NOMO-1 treated with dmso at 0.1 percent for 144 hours (cell line): Measurements from ENCODE around the gene IPO5.

ENCODE experiments used
- DNase-seq: peaks from one replicate; lab custom pipeline; 2025; ENCODE audit not compliant: unreplicated experiment; lab: John Stamatoyannopoulos, UW

The IPO5 gene

DNA sequence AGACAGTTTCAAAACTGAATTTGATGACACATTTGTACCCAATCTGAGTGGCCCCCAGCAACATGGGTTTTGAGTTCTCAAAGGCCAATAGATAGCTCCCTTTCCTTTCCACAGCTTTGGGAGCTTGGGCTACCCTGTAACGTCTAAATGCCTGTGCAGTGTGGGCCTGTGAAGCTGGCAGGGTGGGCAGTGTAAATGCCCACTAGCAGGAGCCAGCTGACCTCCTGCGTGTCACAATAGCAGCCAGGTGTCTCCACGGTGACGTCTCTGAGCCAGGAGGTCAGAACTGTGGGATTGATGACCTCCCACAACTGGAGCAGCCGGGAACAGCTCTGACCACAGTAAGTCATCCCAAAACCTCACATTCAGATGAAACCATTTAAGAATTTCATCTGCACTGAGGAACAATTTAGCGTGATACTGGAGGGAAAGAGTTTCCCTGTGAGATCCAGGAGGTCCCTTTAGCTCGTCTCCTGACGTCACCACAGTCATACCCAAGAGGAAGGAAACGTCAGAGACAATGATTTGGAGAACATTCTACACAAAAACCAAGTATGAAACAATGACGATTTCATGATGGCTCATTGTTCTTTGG lies at the start of gene IPO5:
TSS of gene IPO5 (plus strand) at position 300 of the 595 bp plus-strand sequence. CDS start 23,022 bp downstream, outside the sequence.
- no peak for DNase-seq

DNA sequence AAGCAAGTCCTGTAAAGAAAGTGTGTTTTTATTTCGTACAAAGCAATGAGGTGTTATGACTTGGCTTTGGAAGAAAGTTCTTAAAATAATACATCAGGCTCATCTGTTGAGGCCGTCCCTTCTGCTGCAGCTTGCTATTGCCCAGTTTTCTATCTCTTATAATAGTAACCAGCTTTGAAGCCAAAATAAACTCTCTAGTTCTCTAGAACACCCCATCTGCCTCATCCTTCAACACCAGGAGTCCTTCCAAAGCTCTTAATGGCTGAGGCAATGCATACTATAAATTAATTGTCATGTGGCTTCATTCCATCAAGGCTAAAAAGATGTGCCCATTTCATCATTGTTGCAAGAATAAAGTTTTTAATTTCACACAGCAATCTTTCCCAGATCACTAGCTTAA lies 49.4 kb upstream of the IPO5 start:
- DNase-seq = no peak

DNA sequence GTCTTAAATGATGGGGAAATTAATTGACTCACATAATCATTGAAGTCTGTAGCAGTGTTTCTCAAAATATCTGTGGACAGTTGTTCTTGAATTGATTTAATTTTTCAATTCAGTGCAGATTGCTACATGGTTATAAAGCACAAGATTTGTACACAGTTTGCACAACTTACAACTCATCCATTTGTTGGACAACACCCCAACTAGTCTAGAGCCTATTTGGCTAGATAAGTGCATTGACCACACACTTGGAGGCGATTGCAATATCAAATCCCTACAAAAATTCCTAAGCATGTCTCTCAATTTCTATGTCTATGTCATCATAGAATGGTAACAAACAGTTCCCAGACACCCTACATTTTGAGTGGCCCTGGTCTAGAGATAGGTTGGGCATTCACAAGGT lies 48.0 kb upstream of the IPO5 start:
- no peak for DNase-seq

DNA sequence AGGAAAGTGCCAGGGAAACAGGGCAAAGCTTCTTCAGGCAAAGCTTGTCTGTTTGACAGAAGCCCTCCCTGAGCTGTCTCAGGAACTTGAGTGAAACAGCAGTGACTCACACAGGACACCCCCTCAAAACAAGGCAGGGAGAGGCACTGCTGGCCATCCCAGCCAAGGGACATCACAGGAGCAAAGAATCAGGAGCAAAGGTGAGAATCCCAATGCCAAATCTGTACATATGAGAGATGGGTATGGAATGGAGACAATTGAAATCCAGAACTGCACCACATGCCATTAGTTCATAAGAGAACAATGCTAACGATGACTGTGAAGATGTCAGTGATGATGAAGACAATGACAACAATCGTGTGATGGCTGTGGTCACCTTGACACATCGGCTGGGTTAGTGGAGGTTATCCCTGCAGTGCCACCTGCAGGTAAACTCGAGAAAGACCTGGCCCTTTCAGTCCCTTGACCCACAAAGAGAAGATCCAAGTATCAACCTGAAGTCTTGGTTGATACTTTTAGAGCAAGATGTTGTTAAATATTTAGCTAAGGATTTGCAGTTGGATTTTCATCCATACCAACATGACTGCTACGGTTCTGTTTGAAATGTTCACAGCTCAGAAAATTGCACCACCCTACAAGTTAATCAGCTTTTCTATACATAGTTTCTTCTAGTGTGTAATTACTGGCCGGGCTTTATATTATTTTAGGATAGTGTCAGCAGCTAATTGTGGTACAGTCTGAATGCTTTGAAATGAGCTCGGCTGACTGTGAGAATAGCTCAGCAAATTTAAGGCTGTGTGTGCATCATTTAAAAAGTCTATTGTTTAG lies 42.0 kb upstream of the IPO5 start:
- DNase-seq = no peak

DNA sequence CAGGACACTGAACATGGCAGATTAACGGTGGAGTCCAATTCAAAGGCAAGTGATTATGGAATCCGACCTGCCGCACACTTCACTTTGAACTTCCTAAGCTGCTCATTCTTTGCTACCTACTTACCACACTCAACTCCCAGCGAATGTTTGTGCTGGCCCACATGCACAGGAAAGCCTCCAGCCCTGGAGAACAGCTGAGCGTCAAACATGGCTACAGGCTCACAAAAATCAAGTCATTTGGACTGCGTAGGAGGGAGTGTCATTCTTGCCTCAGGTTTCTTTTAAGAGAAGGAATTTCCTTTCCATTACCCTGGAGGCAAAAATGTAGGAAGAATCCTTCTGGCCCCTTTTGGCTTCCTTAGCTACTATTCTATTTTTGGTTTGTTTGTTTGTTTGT lies 41.3 kb upstream of the IPO5 start:
- no peak for DNase-seq

DNA sequence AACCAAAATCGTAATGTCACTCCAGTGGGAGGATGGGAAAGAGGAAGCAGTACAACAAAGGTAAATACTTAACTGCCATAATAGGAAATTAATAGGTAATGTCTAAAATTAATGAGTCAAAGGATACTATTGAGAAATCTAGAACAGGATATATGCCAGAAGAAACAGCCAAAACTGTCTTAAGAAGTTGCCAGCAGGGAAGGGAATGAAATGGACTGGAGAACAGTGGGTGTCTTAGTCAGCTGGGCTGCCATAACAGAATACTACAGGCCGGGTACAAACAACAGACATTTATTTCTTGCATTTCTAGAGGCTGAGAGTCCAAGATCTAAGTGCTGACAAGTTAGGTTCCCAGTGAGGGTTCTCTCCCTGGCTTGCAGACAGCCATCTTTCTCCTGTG lies 40.3 kb upstream of the IPO5 start:
- no peak for DNase-seq

DNA sequence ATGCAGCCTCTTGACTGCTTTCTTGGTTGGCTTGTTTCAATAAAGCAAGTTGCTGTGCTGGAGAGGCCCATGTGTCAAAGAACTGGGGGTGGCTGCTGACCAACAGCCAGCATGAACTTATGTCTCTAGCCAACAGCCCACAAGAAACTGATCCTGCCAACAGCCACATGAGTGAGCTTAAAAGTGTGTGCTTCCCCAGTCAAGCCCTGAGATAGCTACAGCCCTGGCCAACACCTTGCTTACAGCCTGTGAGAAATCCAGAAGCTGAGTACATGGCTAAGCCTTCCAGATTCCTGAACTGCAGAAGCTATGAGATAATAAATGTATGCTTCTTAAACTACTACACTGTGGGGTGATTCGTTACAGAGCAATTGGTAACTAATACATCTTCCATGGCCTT lies 38.9 kb upstream of the IPO5 start:
- DNase-seq = no peak

DNA sequence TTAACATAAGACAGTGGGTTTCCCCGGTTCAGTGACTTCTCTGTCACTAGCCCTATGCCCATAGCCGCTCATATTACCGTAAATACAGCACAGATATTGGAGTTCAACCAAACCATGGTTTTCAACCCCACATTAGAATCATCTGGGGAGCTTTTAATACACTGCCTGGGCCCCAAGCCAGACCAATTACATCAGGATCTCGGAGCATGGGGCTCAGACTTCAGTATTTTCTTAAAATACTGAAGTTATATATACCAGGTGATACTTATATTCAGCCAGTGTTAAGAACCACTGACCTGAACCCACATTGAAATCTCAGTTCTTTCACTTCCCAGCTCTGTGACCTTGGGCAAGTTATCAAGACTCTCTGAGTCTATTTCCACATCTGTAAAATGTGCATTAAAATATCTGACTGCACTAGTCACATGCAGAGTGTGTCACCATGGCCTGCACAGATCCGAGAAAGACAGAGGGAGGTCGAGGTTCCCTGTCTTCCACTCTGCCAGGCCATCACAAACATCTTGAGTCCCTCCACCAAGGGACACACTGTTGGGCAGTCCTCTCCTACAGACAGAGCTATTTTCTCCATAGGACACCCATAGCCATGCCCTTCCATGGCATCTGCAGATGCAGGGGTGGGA lies 32.2 kb upstream of the IPO5 start:
- DNase-seq = no peak

DNA sequence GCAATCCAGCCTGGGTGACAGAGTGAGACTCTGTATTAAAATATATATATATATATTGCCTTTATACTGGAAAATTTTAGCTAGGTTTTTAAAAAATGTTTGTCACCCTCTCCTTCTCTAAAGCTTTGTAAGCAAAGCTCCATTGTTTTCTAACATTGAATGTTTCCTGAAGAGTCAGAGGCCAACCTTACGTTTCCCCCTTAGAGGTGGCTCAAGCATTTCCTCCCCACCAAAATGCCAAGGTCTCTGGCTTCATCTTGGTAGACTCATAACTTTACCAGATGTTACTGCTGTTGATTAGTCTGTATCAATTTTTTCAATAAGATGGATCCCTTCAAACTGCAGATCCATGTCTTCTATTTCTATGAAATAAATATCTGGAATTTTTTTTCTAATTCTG lies 25.2 kb upstream of the IPO5 start:
- DNase-seq = no peak

DNA sequence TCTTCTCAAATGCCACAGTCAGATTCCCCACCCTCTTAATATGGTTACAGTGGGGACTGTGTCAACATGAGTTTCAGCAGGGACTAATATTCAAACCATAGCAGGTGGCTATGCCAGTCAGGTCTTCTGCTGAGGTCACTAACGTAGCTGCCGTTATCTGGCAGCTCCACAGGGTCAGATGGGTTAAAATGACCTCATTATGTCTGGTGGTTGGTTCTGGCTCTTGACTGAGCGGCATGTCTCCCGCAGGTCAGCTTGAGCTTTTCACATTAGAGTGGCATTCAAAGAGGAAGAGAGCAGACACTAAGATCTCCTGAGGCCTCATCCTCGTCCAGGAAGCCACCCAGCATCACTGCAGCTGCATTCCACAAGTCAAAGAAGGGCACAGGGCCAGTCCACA lies 21.4 kb upstream of the IPO5 start:
- no peak for DNase-seq

DNA sequence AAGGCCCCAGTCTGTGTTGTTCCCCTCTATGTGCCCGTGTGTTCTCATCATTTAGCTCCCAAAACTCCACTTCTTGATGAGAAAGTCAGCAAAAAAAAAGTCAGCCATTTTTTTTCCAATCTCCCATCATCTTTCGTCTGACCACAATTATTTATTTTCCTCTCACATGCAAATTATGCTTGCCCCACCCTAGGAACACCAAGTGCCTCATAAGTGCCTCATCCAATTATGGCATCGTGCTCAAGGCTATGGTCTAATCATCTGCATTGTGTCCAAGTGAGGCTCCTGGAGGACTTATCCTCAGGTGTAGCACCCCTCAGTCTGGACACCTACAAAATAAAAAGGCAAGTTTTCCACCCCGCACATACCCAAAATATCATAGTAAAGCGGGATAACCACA lies 20.8 kb upstream of the IPO5 start:
- no peak for DNase-seq

DNA sequence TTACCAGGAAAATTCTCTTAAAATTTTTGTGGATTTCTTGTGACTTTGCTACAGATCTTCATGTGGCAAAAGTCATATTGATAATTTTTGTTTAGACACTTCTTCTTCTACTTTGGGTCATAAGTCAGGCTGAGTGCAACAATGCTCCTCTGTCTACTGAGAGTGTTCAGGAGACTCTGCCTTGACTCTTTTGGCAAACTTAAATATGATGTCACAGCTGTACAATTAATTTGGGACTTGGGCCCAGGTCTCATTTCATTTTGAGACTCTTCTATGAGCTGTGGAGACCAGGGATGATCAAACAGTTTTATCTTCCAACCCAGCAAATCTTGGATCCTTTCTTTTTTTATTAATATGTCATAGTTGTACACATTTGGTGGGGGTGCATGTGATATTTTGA lies 19.7 kb upstream of the IPO5 start:
- DNase-seq = no peak

DNA sequence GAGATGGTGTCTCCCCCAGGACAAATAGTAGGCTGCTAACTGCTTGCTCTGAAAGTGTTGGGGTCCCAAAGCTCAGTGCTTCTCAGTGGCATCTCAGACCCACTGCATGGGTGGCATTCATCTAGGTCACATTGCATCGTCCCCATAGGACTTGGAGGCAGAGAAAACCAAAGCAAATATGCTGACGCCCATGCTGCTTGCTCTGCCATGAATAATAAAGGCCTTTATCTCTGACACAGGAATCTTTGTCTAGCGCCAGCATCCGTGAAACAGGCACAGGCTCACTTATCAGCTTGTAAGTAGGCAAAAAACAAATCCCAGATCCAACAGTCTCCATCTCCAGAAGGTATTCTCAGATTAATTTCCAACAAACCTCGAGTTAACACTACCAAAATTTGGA lies 18.9 kb upstream of the IPO5 start:
- no peak for DNase-seq

DNA sequence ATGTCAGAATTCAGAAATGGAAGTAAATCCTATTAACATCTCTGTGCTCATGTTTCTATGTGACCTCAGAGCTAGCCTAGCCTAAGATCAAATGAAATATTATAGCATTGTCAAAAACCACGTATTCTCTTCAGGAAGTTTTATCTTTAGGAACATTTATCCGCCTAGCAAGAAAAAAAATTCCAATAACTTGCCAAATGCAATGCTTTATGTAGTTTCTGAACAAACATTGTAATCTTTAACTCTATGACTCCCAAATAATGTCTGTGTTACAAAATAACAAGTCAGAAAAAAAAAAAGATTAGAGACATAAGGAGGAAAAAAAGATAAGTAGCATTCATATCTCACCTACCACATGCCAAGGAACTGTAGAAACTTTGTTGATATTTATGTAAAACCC lies 18.4 kb upstream of the IPO5 start:
- DNase-seq = no peak

DNA sequence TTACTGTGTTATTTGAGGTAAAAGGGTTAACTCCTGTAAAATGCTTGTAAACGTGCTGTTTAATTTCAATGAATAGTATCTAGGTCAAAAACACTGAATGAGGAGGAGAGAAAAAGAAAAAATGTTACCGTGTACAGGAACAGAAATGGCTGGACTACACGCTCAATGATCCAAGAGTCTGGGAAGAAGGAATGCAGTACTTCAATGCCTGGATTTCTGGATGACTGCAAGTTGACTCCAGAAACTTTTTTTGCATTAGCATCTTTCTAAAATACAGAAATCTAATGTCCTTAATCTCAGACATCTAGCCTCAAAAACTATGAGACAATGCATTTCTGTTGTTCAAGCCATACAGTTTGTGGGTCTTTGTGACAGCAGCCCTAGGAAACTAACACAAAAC lies 17.4 kb upstream of the IPO5 start:
- no peak for DNase-seq

DNA sequence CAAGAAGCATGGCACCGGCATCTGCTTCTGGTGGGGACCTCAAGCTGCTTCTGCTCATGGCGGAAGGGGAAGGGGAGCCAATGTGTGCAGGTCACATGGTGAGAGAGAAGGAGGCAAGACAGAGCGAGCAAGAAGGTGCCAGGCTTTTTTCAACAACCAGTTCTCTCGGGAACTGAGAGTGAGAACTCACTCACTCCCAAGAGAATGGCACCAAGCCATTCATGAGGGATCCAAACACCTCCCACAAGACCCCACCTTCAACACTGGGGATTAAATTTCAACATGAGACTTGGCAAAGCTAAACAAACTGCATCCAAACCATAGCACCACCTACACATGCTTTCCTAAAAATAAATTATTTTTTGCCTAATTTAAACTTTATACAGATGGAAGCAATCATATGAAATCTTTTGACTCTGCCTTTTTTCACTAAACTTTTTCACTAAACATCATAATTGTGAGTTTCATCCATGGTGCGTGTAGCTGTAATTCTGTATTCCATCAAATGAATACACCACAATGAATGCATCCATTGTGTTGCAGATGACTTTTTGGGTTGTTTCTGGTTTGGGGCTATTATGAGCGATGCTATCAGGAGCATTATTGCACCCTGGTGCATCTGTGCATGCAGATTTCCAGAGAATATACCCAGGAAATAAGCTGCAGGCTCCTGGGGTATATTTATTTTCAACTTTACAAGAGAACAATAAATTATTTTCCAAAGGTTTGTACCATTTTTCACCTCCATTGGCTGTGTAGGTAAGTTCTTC lies 14.6 kb upstream of the IPO5 start:
- DNase-seq = no peak

DNA sequence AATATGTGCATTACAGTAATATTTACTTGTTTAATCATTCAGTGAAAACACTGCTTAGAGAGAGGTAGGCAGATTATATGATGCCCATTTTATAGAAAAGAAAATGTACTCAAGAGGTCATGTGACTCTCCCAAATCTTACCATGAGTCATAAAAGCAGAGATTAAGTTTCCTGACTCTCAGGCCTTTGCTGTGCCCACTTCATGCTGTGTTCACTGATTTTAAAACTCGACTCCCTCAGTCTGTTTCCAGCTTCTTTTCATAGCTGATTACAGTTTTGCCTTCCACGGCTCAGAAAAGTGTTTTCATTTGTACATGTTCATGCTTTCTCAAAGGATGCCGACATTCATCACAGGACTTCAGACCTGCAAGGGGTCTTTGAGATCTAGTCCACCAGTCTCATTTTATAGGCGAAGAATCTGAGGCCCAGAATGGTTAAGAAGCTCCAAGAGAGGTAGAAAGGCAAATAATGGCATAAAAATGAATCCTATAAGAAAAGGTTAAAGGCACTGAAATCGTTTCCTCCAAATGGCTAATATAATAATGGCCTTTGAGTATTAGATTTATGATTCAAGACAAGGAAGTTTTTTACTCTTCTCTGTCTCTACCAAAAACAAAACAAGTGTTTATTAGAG lies 9.0 kb upstream of the IPO5 start:
- DNase-seq = no peak

DNA sequence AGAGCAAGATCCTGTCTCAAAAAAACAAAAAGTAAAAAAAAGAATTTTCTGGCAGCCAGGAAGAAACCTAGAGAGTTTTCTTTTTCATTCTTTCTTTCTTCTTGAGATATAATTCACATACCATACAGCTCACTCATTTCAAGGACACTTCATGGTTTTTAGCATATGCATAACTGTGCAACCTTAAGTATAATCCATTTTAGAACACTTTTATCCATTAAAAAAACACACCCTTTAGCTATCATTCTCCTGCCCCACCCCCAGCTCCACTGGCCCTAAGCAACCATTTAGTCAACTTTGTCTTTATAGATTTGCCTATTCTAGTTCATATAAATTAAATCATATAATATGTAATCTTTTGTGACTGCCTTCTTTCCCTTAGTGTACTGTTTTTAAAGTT lies 8.1 kb upstream of the IPO5 start:
- DNase-seq = no peak

DNA sequence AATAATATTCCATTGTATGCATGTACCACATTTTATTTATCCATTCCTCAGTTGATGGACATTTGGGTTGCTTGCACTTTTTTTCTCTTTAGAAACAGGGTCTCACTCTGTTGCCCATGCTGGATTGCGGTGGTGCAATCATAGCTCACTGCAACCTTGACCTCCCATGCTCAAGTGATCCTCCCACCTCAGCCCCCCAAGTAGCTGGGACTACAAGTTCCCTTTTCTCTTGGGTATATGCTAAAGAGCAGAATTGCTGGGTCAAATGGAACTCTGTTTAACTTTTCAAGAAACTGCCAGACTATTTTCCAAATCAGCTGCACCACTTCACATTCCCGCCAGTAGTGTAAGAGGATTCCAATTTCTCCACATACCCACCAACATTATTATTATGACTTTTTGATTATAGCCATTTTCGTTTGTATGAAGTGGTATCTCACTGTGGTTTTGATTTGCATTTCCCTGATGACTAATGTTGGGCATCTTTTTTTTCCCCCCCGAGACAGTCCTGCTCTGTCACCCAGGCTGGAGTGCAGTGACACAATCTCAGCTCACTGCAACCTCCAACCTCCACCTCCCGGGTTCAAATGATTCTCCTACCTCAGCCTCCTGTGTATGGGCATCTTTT lies 7.6 kb upstream of the IPO5 start:
- no peak for DNase-seq

DNA sequence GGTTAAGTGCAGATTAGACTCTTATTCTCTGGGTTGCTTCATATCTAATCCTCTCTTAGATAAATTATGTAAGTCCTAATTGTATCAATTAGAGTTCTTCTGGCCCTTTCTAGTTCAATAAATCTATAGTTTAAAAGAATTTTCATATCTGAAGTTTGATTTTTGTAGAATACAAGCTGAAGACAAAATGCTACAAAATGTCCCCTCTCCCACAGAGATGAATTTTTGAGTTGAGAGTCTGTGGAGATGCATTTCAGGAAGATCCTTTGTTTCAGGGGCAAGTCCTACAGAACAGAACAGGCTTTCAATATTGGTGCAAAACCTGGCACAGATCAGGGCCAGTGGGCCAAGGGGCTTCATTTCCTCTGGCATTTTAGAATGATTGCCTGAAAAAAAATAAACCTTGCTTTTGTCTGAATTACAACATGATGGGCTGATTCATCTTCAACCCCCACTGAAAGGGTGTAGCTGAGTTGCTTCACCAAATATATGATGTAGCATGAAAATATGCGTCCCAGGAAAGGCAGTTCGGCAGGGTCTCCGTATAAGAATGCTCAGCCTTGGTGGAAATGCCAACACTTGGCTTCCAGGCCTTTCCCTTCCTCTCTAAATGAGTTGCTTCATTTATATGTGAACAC lies 6.4 kb upstream of the IPO5 start:
- DNase-seq = no peak
